HG02798 (cell line): Measurements from ENCODE around the gene TSSK2.
"Not testable (repeated sequence)": the region's sequence is repeated elsewhere in the genome, so short reads cannot be mapped to it uniquely, and the experiment has no call there.

Experiments used
- ATAC-seq: cut with Tn5 transposase; IDR thresholded peaks from one replicate; pipeline ENCODE4 v1.9.1; 2021; ENCODE audit warnings: mild to moderate bottlenecking; ENCODE audit not compliant: unreplicated experiment, poor library complexity

TSSK2 gene

DNA sequence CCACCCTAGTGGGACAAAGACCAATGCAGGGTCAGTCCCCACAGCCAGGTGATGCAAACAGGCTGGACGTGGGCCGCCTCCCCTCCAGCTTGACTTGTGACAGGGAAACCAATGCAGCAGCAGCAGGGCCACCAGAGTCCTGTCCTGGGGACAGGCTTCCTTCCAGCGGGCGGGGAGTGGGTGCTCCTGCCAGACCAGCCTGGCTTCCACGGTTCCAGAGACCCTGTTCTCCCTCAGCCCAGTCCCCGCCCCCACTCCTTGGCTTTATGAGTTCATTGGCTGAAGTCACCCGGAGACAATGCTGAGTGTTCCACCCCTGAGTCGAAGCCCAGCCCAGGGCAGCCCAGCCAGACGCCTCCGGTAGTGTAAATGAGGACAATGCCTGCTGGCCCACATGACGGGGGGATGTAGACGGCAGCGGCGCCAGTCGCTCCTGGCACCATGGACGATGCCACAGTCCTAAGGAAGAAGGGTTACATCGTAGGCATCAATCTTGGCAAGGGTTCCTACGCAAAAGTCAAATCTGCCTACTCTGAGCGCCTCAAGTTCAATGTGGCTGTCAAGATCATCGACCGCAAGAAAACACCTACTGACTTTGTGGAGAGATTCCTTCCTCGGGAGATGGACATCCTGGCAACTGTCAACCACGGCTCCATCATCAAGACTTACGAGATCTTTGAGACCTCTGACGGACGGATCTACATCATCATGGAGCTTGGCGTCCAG lies at the start of gene TSSK2:
Gene TSSK2, plus strand, starts transcription at position 350 of the 726 bp plus-strand sequence. Its CDS starts 92 bp downstream, at position 442.
- ATAC-seq: no peak

DNA sequence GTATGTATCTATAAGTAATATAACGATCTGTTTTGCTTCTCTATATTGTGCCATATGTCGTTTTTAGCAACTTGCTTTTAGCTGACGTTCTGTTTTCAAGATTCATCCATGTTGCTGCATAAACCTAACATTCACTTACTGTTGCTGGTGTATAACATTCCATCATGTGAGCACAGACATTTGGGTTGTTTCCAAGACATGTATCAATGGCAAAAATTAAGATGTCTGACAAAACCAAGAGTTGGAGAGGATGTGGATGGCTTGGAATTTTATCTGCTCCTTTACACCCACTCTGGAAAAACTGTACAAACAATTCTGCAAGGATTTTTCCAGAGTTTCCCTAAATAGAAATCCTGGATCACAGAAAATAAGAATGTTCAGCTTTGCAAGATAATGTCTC lies 49.8 kb upstream of the TSSK2 start:
- no peak for ATAC-seq

DNA sequence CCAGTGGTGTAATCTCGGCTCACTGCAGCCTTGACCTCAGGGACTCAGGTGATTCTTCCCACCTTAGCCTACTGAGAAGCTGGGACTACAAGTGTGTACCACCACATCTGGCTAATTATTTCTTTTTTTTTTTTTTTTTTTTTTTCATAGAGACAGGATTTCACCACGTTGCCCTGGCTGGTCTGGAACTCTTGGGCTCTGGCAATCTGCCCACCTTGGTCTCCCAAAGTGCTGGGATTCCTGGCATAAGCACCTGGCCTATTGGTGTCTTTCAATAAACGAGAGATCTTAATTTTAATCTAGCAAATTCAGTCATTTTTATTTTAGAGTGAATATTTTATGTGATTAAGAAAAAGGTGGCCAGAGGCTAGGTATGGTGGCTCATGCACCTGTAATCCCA lies 49.0 kb upstream of the TSSK2 start:
- ATAC-seq: no peak

DNA sequence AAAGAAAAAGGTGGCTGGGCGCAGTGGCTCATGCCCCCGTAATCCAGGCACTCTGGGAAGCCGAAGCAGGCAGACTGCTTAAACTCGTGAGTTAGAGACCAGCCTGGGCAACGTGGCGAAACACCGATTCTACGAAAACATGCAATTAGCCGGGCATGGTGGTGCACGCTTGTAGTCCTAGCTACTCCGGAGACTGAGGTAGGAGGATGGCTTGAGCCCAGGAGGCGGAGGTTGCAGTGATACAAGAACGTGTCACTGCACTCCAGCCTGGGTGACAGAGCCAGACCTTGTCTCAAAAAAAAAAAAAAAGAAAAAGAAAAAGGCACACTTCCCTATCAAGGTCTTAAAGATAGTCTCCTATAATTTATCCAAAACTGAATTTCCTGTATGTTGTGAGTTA lies 48.3 kb upstream of the TSSK2 start:
- ATAC-seq: no peak

DNA sequence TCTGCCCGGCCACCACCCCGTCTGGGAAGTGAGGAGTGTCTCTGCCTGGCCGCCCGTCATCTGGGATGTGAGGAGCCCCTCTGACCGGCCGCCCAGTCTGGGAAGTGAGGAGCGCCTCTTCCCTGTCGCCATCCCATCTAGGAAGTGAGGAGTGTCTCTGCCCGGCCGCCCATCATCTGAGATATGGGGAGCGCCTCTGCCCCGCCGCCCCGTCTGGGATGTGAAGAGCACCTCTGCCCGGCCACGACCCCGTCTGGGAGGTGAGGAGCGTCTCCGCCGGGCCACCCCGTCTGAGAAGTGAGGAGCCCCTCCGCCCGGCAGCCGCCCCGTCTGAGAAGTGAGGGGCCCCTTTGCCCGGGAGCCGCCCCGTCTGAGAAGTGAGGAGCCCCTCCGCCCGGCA lies 47.0 kb upstream of the TSSK2 start:
- not testable (repeated sequence) for ATAC-seq

DNA sequence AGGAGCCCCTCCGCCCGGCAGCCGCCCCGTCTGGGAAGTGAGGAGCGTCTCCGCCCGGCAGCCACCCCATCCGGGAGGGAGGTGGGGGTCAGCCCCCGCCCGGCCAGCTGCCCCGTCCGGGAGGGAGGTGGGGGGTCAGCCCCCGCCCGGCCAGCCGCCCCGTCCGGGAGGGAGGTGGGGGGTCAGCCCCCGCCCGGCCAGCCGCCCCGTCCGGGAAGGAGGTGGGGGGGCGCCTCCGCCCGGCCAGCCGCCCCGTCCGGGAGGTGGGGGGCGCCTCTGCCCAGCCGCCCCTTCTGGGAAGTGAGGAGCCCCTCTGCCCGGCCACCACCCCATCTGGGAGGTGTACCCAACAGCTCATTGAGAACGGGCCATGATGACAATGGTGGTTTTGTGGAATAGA lies 46.5 kb upstream of the TSSK2 start:
- ATAC-seq: not testable (repeated sequence)

DNA sequence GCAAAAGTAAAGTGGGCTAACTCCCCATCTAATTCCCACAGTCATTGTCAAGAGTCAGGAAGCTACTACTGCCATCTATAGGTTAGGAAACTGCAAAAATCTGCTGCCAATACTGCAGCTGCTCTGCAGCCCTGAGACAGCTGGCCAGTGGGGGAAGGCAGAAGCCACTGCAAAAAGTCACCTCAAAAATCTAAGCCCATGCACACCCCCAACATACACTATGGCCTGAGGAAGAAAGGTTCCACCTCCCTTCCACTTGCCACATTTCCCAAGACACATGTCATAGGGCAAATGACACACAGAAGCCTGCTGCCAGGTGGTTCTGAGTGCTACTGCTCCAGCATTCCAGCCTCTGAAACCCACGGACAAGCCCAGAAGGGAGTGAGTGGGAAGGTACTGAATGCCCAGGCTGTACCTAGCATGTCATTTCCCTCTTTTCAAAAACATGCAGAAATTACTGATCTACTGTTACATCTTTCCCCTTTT lies 45.8 kb upstream of the TSSK2 start:
- ATAC-seq: peak; percentile 19

DNA sequence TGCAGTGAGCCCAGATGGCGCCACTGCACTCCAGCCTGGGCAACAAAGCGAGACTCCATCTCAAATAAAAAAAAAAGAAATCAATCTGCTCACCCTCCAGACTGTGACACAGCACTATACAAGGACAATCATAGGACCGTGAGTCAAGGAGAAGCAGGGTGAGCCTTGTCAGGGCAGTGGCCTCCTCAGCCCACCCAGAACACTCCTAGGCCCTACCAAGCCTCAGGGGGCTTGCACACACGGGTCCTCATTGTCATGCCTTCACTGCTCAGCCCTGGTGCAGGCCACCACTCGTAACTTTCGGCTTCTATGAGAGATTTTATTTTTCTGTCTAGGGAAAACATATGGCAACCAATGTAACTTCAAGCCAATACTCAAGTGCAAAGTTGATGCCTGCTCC lies 44.7 kb upstream of the TSSK2 start:
- ATAC-seq: no peak

DNA sequence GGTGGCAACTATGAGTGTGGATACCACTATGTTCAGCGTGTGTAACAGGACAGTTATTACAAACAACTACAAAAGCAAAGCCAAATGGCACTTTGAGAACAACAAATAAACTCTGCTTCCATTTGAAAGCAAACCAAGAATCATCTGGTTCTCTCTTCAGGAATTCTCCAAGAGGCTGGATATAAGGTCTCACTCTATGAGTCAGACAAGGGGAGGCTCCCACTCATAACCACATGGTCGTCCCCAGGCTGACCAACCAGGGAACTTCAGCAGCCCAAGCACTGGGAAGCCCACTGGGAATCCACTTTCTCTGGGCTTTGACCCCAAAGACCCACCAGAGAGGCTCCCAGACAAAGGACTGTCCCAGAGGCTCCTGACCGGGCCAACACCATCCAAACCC lies 44.2 kb upstream of the TSSK2 start:
- no peak for ATAC-seq

DNA sequence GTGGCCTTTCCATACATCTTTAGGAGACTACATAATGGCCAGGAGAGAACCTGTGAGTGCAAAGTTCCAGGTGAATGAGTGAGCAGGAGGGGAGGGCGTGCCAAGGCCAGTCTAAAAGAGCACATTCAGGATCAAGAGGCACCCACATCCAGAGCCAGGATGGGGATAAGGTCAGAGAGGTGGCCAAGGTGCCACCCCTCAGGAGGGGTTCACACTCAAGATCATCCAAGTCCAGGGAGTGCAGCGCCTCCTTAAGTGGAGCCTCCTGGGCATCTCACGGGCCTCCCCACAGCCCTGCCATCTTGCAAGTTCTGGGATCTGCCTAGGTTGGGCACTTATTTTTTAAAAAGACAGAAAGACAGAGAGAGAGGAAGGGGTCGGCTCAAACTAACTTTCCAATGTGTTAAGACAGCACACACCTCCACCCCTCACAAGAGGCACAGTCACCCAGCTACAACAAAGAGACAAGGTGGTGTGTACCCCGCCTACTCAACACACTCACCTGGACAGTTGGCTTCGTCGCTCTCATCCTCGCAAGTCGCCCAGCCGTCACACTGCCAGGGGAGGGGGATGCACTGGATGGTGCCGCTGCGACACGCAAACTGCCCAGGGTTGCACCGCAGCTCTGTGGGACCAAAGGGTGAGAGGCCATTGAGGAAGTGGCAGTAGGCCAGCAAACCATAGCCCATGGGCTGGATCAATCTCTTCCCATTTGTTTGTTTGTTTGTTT lies 42.1 kb upstream of the TSSK2 start:
- no peak for ATAC-seq

DNA sequence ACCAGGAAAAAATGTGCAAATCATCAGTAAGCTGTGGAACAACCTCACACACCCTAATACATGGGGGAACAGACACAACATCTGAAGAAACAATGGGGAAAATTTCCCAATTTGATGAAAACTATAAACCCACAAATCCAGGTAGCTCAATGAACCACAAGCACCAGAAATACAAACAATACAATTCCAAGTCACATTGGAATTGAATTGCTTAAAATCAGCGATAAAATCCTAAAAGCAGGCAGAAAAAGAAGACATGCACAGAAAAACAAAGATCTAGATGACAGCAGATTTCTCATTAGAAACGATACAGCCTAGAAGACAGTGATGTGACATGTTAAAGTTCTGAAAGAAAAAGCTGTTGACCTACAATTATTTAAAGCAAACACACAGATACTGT lies 40.9 kb upstream of the TSSK2 start:
- no peak for ATAC-seq

DNA sequence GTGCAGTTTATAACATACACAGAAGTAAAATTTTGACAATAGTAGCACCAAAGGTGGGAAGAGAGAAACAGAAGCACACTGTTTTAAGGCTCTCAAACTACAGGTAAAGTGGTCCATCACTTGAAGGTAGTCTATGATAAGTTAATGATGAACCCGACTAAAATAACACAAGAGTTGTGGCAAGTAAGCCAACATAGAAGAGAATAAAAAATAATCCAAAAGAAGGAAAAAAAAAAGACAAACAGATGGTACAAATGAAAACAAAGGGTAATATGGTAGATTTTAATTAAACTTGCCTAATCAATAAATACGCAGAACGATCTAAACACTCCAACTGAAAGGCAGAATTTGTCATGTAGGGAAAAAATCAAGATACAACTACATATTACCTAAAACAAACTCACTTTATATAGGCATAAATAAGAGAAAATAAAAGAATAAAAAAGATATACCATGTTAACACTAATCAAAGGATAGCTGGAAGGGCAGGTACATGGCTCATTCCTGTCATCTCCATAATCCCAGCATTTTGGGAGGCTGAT lies 40.5 kb upstream of the TSSK2 start:
- ATAC-seq: no peak

DNA sequence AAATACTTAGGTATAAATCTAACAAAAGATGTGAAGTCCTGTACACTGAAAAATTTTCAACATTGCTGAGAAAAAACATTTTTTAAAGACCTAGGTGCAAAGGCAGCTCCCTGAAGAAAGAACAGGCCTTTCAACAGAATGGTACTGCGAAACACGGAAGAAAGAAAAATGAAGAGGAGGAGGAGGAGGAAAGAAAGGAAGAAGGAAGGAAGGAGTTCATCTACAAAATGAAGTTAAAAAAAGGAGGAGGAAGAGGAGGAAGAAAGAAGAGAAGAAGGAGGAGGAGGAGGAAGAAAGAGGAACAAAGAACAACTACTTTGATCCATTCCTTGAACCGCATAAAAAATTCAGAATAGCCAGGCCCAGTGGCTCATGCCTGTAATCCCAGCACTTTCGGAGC lies 38.4 kb upstream of the TSSK2 start:
- no peak for ATAC-seq

DNA sequence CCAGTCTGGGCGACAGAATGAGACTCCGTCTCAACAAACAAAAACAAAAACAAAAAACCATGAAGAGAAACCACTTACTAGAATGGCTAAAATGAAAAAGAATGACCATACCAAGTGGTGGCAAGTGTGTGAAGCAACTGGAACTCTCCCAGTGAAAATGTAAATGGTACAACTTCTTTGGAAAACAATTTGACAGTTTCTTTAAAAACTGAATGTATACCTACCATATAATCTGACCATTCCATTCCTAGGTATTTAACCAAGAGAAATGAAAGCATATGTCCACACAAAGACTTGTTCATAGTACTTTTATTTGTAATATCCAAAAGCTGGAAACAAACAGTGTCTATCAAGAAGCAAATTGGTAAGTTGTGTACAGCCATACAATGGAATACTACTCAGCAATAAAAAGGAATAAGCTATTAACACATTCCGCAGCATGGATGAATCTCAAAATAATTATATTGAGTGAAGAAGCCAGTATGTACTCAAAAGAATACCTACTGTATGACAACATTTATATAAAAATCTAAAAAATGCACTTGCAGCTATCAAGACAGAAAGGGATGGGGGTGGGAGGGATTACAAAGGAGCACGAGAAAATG lies 36.6 kb upstream of the TSSK2 start:
- ATAC-seq: no peak

DNA sequence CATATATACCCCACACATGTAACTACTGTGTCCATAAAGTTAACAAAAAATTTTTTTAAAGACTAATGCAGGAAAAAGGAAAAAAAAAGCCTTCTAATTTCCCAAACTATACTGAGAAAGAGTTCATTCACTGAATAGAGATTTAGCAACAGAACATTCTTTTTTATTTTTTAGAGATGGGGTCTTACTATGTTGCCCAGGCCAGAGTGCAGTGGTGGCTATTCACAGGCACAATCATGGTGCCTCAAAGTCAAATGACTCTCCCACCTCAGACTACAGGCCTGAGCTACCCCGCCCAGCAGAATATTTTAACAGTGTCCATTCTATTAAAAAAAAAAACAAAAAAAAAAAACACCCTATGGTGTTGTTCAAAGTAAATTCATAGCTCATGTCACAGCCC lies 34.6 kb upstream of the TSSK2 start:
- no peak for ATAC-seq

DNA sequence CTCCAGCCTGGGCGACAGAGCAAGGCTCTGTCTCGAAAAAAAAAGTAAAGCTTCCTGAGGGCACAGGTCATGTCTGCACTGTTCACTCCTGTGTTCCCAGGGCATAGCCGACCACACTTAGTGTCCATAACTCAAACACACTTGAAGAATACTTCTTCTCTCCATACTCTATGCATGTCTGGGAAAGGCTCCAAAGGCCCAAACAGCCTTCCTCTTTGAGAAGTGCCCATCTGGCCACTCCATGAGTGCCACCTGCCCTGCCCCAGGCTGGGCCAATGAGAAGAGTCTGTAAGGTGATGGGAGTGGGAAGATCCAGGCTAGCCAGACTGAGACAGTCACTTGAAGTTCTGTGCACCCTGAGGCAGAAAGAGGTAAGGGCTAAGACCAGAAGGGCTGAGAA lies 33.6 kb upstream of the TSSK2 start:
- ATAC-seq: no peak

DNA sequence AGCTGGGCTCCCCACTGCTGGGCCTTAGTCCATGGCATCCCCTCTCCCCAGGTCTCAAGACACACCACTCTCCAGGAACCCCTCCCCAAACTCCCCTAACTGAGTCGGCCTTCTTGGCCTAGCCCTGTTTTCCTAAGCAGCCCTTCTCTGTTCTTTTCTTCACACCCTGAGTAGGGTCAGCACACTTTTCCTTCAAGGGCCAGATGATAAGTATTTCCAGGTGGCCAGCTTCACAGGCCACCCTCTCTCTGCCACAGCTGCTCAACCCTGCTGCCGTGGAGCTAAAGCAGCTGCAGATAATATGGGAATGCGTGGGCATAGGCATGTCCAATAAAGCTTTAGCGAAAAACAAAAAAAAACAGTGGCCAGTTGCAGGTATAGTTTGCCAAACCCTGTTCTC lies 33.0 kb upstream of the TSSK2 start:
- no peak for ATAC-seq

DNA sequence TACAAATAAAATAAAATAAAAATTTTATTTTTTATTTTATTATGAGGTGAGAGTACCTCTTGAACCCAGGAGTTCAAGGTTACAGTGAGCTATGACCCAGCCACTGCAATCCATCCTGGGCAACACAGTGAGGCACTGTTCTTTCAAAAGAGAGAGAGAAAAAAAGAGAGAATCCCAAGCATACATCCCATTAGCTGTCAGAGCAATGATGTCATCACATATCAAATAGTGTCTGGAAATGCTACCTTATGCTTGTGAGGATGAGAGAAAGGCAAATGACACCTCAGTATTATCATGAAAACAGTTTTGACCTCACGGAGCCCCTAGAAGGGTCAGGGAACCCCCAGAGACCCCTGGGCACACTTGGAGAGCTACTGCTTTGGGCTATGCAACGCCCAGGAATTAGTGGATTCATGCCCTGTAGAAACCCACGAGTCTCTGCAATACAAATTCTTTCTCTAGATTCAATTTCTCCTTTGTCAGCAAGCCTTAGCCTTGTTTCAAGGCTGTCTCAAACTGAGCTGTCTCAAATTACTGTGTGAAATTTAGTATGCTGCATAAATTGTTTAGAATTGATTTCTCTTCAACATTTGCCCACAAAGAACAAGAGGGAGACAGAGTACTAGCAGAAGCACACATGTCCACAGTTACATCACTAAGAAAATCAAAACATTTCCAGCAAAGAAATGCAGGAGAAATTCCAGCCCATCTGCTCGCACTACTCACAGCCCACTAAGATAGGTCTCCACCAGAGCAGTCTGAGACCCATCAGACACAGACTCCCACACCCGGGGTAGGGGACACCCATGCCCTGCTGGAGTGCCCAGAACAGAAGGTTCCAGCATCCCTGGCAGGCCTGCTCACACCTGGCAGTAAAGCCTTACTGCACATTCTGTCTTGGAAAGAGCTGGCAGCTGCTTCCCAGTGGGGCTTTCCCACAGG lies 27.0 kb upstream of the TSSK2 start:
- no peak for ATAC-seq

DNA sequence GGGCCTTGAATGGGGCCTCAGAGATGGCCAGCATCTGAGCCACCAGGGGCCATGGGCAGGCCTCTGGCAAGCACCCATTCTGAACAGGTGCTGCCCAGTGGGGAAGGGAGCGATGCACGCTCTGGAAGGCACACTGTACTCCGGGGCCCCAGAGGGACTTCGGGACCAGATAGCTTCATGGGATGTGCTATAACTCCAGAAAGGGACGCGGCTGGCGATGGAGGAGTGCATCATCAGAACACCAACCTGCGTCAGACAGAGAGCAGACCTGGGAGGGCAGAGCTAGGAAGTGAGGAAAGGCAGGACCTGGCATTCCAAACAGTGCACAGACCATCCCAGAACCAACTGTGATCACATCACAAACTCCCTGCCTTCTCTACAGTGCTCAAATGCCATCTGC lies 25.7 kb upstream of the TSSK2 start:
- no peak for ATAC-seq
